Measurements from ENCODE around the gene SECISBP2L.

SECISBP2L gene

DNA sequence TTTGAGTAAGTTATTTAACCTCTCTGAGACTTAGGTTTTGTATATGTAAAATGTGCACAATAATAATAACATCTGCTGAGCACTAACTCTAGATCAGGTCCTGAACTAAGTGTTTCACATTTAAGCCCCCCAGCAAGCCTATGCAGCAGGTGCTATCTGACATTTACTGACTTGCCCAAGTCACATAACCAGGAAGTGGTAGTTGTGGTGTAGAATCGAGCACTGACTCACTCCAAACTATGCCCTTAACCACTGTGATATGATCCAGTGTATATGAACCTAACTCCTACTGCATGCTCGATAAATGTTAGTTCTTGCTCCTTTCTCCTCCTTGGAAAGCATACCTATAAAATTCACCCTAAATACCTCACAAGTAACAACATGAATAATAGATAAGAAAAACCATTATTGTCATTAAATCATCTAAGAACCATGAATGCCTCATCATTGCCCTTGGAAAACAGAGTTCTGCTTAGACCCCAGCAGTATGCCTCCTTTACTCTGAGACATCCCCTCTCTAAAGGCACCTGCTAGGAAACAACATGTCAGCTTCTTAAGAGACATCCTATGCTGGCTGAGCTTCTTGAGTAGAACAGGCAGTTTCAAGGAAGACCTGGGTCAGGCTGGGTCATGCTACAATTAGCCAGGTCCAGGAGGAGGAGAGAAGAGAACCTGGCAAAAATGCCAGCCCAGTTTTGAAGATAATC is 79.5 kb downstream of the SECISBP2L start:
- DNase-seq (ENCODE audit: low read depth in 2 of 2) = peak; percentile 20 to 23

DNA sequence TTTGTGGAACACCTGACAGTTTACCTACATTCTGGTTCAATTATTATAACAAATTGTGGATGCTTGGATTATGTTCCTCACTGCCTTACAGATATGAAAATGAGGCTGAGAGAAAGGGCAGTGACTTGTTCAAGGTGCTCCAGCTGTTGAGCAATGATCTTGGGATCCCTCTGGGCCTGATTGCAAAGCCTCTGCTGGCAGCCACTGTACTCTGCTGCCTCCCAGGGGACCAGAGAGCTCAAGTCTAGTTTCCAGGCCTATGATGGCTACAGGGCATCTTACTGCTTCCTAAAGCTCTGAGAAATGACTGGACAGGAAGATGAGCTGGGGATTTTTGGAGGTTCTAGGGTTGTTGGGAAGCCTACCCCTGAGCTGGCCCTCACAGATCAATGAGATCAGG is 80.3 kb downstream of the SECISBP2L start:
- DNase-seq (ENCODE audit: low read depth in 2 of 2) = no peak

DNA sequence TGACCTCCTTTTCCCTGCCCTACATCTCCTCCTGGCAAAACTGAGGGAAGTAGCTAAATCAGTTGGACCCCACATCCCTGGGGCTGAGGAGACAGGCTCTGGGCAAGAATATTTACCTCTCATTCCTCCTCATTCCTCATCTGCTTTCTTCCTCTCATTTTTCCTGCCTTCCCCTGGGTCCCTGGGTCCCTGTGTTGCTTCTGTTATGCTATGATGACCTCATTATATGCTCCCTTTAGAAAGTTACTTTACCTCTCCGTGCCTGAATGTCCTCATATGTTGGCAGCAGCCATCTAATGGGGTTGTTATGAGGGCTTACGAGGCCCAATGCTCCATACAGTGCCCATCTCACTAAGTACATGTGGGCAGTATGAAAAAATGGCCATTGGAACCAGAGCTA is 81.3 kb downstream of the SECISBP2L start:
- no peak for DNase-seq (ENCODE audit: low read depth in 2 of 2)

DNA sequence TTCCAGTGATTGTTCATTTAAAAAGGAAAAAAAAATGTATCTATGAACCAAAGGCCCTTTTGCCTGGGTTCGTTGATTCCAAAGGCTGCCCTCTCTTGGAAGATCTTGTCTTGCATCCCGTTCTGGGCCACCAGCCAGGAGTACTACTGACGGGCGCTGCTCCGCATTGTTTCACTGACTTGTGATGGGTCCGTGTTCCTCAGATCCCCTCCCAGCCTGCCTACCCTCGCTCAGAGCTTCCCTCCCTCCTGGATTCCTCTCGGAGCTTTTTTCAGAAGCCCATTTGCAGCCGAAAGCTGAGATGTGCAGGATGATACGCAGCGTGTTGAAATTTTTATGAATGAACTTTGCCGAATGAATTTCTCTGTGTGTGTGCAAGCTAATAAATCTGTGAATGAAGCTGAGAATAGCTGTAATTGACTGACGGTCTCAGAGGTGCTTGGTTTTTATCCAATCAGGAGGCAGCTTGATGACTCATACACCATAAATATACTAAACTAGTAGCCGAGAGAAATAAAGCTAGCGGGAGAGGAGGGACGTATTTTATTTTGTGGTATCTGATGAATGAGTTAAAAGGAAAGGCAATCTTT is 82.6 kb downstream of the SECISBP2L start, which contains the start of gene SHC4:
TSS of gene SHC4 (minus strand) at position 396 of the 590 bp plus-strand sequence. CDS start 904 bp downstream, outside the sequence.
- no peak for DNase-seq (ENCODE audit: low read depth in 2 of 2)

DNA sequence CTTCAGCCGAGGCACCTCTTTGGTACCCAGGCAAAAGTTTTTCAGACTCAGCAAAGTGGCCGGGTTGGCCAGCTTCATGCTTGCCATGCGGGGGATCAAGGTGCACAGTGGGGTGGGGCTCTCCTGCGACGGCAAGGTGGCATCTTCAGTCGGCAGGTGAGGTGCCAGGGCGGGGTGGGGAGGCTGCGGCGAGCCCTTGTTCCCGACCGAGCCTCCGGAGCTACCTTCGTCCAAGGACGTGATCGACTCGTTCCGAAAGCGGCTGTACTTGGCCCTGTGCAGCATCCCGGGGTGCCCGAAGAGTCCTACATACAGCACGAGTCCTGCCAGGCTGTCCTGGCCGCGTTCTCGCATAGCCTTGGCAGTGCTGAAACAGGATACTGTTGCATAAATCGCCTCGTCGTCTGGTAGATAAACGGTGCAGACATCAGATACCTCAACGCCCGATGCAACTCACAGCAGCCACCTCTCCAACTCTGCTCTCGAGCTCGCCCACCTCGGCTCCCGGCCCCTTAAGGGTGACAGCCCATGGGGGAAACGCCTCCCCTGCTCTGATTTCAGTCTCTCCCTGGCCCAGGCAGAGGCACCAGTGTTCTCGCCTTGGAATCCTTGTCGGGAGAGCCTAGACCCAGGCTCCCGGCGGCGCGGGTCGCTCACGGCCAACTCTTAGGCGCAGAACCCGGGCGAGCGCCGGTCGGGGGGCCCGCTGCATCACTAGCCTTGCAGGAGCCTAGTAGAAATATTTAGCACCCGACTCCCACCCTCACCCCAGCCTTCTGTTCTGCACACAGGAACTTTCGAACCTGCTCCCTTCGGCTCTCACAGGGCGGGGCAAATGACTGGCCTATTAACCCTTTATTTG is 83.4 kb downstream of the SECISBP2L start:
- DNase-seq (ENCODE audit: low read depth in 2 of 2) = no peak

DNA sequence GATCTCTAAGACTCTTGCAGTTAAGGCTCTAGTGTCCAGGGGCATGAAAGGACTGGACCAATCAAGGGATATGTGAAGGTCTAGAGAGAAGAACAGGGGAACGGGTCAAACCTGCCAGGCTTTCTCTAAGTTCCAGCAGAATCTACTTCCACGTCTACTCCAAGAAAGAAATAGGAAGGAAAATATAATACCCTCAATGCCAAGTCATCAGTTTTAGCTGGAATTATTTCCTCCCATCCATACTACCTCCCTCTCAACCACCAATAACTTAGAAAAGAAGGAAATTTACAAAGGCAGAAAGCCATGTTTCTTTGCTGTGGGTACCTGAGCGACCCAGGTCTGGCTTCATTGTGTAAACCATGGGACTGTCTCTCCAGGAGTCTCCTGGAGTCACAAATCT is 90.3 kb downstream of the SECISBP2L start:
- DNase-seq (ENCODE audit: low read depth in 2 of 2) = no peak

DNA sequence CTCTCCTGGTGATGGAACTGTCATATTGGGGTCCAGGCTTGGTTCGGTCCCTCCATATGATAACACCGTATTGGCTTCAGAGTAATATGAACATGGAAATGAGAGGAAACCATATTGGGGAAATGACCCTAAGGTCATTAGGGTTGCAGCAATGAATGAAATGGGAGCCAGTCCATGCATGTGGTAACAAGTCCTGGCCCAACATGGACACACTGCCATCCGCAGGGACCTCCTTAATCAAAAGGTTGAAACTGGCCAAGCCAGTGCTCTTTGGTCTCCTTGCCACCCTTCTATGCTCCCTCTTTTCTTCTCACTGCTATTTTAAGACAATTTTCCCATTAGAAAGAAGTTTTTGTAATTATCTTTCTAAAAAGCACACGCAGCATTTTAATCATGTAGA is 90.9 kb downstream of the SECISBP2L start:
- no peak for DNase-seq (ENCODE audit: low read depth in 2 of 2)

DNA sequence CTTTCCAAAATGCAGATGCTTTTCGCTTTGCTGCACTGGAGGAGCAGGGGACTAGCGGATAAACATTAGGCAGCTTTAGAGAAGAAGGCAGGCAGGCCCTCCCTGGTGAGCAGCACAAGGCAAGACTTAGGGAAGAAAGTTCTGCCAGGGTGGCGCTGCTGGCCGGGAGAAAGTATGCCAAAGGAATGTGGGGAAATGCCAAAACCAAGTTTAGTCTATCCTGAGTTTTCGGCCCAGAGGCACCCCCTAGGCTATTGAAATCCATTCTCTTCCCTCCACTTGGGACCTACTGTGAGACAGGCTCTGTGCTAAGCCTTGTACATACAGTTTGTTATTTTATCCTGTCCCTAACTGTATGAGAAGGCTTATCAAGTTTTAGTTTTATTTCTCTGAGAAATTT is 91.7 kb downstream of the SECISBP2L start:
- no peak for DNase-seq (ENCODE audit: low read depth in 2 of 2)

DNA sequence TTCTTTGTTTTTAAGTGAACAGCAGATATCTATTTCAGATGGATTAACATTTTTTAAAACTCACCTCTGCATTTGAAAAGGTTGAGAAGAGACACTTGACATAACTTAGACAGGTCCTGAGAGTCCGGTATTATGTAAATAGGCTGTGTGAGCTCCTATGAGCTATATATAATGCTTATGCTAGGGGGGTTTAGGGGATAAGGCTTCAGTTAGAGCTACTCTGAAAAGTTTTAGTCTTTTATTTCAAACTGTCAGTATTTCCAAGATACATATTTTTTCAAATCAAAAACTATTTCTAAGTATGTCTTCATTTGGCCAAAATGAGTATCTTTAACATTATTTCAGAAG is 99.4 kb downstream of the SECISBP2L start:
- no peak for DNase-seq (ENCODE audit: low read depth in 2 of 2)

DNA sequence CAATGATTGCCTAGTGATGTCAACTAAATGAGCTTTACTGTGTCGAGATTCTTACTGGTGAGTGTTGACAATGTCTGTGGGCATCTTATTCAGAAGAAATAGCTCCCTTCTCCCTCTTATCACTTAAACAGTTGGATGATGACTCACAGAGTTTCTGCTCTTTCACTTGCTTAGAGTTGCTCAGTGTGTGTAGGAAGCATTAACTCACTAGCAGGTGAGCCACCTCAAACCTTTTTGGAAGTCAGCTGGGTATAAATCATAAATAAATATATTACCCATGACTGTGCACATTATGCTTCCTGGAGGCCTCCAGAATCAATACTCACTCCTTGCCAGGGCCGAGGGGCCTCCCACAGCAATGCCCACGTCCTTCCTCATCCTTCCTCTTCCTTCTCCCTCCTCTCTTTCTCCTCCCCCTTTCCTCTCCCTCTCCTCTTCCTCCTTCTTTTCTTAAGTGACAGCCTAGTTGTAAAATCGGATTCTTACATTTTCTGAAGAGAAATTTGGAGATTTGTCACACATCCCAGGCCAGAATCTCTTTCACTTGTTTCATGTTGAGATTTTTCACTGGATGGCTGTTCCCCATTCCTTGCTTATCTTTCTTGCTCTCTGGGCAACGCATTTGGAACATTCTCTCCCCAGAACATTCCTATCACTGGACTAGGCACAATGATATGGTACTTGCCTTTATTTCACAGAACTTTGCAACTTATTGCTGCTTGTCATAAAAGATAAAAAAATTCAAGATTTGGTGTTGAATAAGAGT is 100.0 kb downstream of the SECISBP2L start:
- DNase-seq (ENCODE audit: low read depth in 2 of 2) = no peak

DNA sequence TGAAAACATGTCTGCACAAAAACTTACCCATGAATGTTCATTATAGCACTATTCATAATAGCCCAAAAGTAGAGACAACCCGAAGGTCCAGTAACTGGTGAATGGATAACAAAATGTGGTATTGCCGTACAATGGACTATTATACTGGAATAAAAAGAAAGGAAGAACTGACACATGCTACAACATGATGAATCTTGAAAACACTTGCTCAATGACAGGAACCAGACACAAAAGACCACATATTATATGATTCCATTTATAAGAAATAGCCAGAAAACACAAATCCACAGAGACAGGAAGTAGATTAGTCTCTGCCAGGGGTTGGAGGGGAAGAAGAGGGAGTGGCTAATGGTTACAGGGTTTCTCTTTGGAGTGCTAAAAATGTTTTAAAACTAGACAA is 100.9 kb downstream of the SECISBP2L start:
- no peak for DNase-seq (ENCODE audit: low read depth in 2 of 2)

DNA sequence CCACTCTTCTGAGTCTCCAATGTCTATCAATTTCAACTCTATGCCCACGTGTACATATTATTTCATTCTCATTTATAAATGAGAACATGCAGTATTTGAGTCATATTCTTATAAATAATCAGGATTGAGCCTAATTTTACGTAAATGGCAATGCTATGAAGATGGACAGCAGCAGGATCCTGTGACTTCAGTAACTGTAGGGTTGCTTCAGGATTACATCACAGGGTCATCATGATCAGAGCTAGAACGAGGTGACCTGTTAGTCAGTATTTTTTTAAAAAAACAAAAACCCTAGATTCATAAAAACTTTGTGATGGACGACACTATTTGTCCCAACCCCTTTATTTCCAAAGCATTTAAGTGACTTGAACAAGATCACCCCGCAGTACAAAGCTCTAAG is 104.3 kb downstream of the SECISBP2L start:
- no peak for DNase-seq (ENCODE audit: low read depth in 2 of 2)

DNA sequence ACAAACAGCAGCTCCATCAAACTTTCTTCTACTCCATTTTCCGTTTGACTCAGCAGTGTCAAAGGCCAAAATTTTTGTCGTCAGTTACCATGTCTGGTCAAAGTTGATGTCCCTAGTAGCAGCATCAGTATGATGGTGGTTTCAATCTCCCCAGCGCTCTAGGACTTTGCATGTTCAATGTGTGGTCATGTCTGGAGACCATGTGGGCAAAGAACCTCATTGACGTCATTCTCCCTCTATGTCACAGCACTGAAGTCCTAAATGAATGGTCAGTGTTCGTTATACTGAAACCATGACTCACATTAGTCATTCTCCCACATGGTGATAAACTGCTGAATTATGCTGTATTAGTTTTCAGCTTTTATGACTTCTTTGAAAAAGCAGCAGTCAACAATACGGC is 105.7 kb downstream of the SECISBP2L start:
- no peak for DNase-seq (ENCODE audit: low read depth in 2 of 2)

DNA sequence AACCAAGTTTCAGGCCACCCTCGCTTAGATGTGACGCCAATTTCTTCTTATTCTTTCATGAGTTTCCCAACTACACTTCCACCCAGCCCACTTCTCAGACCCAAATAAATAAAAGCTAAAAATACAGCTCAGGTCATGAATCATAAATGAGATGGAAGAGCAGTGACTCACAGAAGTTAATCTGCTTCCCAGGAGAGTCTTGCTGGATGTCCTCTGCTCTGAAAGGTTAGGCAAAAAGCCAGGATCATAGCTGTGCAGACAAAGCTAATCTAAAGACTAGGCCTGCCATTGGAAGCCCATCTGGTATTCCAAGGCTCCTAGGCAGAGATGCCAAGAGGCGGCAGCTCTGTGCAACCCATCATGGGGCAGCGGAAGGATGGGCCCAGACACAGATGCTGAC is 106.6 kb downstream of the SECISBP2L start:
- DNase-seq (ENCODE audit: low read depth in 2 of 2) = no peak
